ENCODE measurements around the gene PLEKHB2. TPM values are rescaled to one million over a fixed set of nuclear protein-coding genes. Genes with fewer than 3 reads are reported as not detected.

Gene PLEKHB2
- total RNA-seq, 2 donors from 2014 or later = 77.1 to 107 TPM

- peaks cover 0 to 21% of the 10 kb centered on the region in 2 donors for H3K36me3 ChIP-seq
- no peaks in the 10 kb centered on the region for H3K27me3 ChIP-seq (replicated peaks; ENCODE audit: insufficient read depth)
- H3K4me1 ChIP-seq (replicated peaks) = no peaks in the 10 kb centered on the region
- no peak overlapping the region for H3K4me3 ChIP-seq
- H3K9me3 ChIP-seq = no peaks in the 10 kb centered on the region
- no peak overlapping the region for H3K27ac ChIP-seq
- 91% methylated on average over 2 of the region's 2 CpGs for WGBS
- no peak for DNase-seq (ENCODE audit: low spot score)
- intact Hi-C loops (cut with DNase I) = no loop called here
- TF ChIP-seq POLR2A (IDR thresholded peaks at IDR 0.05) (no peak), POLR2AphosphoS5 (IDR thresholded peaks at IDR 0.05) (no peak)
- TF ChIP-seq, protein P1, sequence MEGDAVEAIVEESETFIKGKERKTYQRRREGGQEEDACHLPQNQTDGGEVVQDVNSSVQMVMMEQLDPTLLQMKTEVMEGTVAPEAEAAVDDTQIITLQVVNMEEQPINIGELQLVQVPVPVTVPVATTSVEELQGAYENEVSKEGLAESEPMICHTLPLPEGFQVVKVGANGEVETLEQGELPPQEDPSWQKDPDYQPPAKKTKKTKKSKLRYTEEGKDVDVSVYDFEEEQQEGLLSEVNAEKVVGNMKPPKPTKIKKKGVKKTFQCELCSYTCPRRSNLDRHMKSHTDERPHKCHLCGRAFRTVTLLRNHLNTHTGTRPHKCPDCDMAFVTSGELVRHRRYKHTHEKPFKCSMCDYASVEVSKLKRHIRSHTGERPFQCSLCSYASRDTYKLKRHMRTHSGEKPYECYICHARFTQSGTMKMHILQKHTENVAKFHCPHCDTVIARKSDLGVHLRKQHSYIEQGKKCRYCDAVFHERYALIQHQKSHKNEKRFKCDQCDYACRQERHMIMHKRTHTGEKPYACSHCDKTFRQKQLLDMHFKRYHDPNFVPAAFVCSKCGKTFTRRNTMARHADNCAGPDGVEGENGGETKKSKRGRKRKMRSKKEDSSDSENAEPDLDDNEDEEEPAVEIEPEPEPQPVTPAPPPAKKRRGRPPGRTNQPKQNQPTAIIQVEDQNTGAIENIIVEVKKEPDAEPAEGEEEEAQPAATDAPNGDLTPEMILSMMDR (IDR thresholded peaks at IDR 0.05) = no peak
These were observed 19.5 kb upstream of the PLEKHB2 start for GRCh38 chr2:131085646-131086045.

GRCh38 chr2:131092458-131093005 lies 12.6 kb upstream of the PLEKHB2 start:
- no peaks in the 10 kb centered on the region for H3K4me1 ChIP-seq (replicated peaks)
- peak; percentile 29 for TF ChIP-seq POLR2AphosphoS5 (IDR thresholded peaks at IDR 0.05)
- TF ChIP-seq POLR2A (IDR thresholded peaks at IDR 0.05) = no peak
- H3K27me3 ChIP-seq (replicated peaks; ENCODE audit: insufficient read depth) = no peaks in the 10 kb centered on the region
- WGBS = under 1% methylated on average over 21 of the region's 26 CpGs
- DNase-seq (ENCODE audit: low spot score) = no peak
- H3K36me3 ChIP-seq = peaks cover 0 to 8% of the 10 kb centered on the region in 2 donors
- no peaks in the 10 kb centered on the region for H3K9me3 ChIP-seq
- intact Hi-C loops (cut with DNase I) = loop anchor here (10.0 kb wide), 2 partner anchors 298 to 748 kb away; partner anchors contain the start of gene IMP4
- peak overlapping the region; percentile 90 to 98 for H3K27ac ChIP-seq
- H3K4me3 ChIP-seq = peak overlapping the region; percentile 86 to 93

- TF ChIP-seq POLR2A (IDR thresholded peaks at IDR 0.05) = peak; percentile 80
- TF ChIP-seq, protein P1 (IDR thresholded peaks at IDR 0.05) = no peak
- TF ChIP-seq POLR2AphosphoS5 (IDR thresholded peaks at IDR 0.05) = peak; percentile 66
- DNase-seq (ENCODE audit: low spot score) = peak; percentile 81
- Histone ChIP-seq H3K4me1 (replicated peaks) (no peaks in the 10 kb centered on the region), H3K9me3 (no peaks in the 10 kb centered on the region), H3K36me3 (peaks cover 0 to 2% of the 10 kb centered on the region in 2 donors), H3K4me3 (peak within 1 kb of the TSS; percentile 86 to 93), H3K27me3 (replicated peaks; ENCODE audit: insufficient read depth) (no peaks in the 10 kb centered on the region), H3K27ac (peak within 1 kb of the TSS; percentile 90 to 98)
- WGBS = 0% methylated on average over 63 of the region's 107 CpGs
- intact Hi-C loops (cut with DNase I) = loop anchor here (10.0 kb wide), 2 partner anchors 298 to 748 kb away; partner anchors contain the start of gene IMP4
These were observed 12.0 kb upstream of the PLEKHB2 start, which contains the start of gene FAM168B for GRCh38 chr2:131093006-131093695. Gene FAM168B (minus strand): TSS chr2:131093460. CDS start chr2:131082646, 10,814 bp downstream.

- no peaks in the 10 kb centered on the region for H3K36me3 ChIP-seq
- H3K4me1 ChIP-seq (replicated peaks) = no peaks in the 10 kb centered on the region
- TF ChIP-seq, protein P1 (IDR thresholded peaks at IDR 0.05) = no peak
- no peak for TF ChIP-seq POLR2AphosphoS5 (IDR thresholded peaks at IDR 0.05)
- no peak for TF ChIP-seq POLR2A (IDR thresholded peaks at IDR 0.05)
- no peaks in the 10 kb centered on the region for H3K27me3 ChIP-seq (replicated peaks; ENCODE audit: insufficient read depth)
- WGBS = 7% methylated on average over 37 of the region's 37 CpGs
- H3K9me3 ChIP-seq = no peaks in the 10 kb centered on the region
- H3K4me3 ChIP-seq = peak overlapping the region; percentile 86 to 93
- H3K27ac ChIP-seq = peak overlapping the region; percentile 90 to 98
- intact Hi-C loops (cut with DNase I) = loop anchor here (10.0 kb wide), 2 partner anchors 299 to 749 kb away; partner anchors contain the start of gene IMP4
- DNase-seq (ENCODE audit: low spot score) = peak; percentile 5
These were observed 11.3 kb upstream of the PLEKHB2 start for GRCh38 chr2:131093696-131094462.
